Measurements from ENCODE around the gene NTN1.

NTN1 gene

GRCh38 chr17:9232591-9233270 lies 211.4 kb downstream of the NTN1 start:
- DNase-seq (ENCODE audit: low spot score), result no peak

DNA sequence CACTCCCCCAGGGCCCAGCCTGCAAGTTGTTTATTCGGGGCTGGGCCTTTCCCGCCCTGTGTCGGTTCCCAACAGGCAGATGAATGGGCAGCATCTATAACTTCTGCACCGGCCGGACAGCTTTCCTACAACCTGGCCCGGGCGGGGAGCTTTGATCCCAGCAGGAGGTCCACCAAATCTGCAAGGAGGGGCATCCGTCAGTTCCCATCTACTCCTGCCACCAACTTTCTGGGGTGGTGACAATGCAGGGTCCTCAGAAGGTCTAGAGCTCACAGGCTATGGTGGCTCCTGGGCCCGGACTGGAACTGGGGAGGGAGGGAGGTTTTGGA lies 211.9 kb downstream of the NTN1 start:
- DNase-seq (ENCODE audit: low spot score), result no peak

- no peak for DNase-seq (ENCODE audit: low spot score)
Measured at GRCh38 chr17:9233761-9234160, 212.5 kb downstream of the NTN1 start.

GRCh38 chr17:9234389-9234945 lies 213.2 kb downstream of the NTN1 start:
- DNase-seq (ENCODE audit: low spot score), result no peak

- no peak for DNase-seq (ENCODE audit: low spot score)
Measured at GRCh38 chr17:9235346-9235745, 214.0 kb downstream of the NTN1 start.

DNA sequence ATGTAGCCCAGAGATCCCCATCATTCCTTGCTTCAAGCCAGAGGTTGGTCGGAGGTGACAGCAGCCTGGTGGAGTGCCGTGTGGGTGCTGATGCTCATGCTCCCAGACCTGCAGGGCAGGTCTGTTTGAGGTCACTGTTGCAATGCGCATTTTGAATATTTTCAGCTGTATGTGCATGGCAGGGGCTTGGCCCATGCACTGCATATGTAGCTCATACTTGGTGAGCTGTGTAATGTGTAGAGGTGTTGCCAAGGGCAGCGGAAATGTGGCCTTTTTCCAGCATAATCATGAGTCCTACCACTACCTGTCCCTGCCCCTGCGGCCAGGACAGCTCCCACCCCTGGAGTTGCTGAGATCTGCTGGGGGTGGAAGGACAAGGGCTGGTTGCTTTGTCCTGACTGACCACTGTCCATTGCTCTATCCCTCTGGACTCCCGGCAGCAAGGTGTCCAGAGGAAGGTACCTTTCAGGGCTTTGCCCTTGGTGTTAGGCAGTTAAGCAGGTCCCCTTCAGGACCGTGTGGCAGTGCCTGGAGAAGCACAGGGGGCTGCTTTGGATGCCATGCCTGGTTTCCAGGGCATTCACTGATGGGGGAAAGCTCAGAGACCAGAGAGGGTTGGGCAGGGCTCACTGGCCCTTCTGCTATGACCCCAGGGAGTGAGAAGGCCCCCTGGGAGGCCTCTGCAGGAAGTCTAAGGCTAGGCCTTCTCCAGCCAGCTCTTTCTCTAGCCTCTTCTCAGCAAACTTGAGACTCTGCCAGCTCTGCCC lies 215.2 kb downstream of the NTN1 start:
- no peak for DNase-seq (ENCODE audit: low spot score)

GRCh38 chr17:9237053-9237410 lies 215.7 kb downstream of the NTN1 start:
- no peak for DNase-seq (ENCODE audit: low spot score)

DNA sequence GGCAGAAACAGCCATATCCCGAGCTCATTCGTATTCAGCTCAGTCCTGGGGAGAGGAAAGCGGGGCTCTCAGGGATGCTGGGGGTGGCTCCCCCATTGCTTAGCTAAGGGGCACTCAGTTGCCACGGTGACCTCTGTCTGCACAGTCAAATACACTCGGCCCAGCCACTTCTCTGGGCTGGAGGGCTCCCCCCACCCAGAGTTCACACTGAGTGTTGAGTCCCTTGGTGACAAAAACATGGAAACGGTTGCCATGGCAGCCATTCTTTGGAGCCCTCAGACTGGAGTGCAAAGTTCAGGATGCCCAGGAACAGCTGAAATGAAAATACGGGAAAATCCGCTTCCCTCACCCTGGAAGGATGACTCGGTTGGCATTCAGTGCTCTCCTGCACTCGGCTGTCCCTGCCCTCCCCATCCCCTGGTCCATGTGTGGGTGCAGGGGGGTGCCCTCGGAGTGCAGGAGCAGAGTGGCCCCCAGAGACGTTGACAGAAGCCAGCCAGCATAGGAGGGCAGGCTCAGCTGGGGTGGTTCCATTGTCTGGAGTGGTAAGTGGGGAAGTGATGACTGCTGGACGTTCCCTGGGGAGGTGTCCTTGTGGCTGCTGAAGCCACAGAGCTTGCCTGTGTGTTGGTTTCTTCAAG lies 216.5 kb downstream of the NTN1 start:
- no peak for DNase-seq (ENCODE audit: low spot score)

DNA sequence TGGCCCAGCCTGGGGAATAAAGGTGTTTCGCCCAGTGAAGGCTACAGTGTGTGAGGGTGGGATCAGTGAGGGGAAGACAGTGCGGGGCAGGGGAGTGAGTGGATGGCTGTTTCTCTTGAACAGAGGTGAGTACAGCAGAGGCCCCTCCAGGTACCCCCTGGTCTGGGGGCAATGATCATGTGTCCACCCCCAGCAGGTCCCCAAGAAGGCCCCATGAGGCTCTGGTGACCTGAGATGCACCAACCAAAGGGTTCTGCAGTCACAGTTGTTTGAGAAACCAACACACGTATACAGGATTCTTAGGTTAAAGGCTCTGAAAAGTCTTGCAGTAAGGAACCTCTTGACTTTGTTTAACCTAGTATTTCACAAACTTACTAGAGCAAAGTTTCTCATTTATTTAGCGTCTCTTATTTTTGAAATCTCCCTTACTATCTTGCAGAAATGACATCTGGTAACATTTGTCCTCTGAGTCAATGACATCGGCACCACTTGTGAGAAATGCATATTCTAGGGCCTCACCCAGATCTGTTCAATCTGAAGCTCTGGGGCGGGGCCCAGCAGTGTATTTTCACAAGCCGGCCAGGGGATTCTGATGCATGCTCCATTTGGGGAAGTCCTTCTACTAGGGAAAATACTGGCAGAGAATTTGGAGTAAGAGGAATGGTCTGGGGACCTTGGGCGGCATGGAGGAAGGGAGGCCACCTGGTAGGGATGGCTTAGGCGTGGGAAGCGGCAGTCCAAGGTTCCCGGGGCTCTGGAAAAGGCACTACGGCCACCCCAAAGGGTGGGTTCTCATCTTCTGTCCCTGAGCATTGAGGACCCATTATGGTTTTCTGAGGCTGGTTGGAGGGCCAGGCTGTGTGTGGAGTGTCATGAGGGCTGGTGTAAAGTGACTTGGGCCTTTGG lies 217.3 kb downstream of the NTN1 start:
- DNase-seq (ENCODE audit: low spot score), result no peak

DNA sequence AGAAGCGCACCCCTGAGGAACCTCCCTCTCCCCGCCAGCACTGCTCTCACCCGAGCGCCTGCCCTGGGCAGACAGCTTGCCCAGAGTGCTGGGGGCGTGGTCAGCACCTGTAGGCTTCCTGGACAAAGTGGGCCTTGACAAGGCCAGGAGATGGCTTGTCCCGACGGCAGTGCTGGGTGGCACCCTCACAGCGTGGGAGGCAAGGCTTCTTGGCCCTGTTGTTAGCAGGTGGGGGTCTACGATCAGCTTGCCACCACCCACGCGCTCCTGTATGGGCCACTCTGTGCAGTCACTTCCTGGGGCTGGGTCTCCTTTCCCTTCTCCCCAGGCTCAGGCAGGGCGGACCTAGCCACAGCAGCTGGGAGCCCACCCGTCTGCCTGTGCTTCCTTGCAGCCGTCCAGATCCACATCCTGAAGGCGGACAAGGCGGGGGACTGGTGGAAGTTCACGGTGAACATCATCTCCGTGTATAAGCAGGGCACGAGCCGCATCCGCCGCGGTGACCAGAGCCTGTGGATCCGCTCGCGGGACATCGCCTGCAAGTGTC lies 218.0 kb downstream of the NTN1 start:
- DNase-seq (ENCODE audit: low spot score), result no peak

DNA sequence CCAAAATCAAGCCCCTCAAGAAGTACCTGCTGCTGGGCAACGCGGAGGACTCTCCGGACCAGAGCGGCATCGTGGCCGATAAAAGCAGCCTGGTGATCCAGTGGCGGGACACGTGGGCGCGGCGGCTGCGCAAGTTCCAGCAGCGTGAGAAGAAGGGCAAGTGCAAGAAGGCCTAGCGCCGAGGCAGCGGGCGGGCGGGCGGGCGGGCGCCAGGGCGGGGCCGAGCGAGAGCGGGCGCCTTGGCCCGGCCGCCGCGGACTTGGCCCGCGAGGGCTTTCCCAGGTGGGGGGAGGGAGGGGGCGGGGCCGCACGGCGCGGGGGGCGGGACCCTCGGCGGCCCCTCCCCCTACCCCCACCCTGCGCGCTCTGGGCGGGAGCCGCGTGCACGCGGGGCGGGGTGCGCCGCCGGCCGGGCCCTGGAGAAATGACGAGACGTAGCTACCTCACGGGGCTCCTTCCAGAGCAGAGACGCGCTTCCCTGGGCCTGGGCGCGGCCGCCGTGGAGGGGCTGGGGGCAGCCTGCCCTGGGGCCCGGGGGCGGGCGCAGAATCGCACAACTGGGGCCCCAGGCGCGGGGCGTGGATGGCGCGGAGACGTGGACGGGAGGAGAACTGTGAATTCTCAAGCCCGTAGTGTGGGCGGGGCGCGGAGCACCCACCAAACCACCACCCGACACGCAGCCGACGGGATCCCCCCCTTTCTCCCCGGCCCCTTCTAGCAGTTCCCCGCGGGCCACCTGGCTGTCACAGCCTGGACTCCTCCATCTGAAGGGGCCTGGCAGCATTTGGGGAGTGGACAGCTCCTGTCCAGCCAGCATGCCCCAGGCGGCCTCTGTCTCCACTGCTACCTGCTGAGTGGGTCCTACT lies 218.7 kb downstream of the NTN1 start:
- DNase-seq (ENCODE audit: low spot score), result no peak

DNA sequence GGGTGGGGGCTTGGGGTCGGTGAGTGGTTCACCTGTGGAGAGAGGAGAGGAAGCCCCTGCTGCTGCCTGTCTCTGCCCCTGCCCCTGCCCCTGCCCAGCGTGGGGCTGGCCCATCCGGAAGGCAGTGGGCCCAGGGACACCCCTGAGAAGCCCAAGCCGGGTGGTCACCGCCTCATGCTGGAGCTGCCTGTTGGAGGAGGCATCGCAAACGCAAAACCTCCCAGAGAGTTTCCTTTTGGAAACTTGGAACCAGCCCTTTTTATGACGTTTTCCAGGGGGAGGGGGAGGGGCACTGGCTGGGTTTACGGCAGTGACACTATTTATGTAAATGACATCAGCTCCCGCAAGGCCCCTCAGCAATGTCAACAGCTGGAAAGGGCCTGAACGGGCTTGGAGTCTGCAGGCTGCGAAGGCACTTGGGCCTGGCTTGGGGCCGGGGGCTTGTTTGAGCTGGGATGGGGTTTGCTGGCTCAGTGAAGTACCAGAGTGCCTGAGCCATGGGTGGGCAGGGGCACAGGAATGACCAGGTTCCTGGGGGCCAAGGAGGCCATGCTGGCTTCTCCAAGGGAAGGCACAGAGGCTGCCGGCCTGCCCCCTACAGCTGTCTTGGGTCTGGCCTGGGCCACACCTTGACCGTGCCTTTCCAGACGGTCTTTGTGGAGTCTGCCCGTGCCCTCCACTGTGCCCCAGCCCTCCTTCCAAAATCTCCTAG lies 219.5 kb downstream of the NTN1 start:
- peak; percentile 51 for DNase-seq (ENCODE audit: low spot score)

DNA sequence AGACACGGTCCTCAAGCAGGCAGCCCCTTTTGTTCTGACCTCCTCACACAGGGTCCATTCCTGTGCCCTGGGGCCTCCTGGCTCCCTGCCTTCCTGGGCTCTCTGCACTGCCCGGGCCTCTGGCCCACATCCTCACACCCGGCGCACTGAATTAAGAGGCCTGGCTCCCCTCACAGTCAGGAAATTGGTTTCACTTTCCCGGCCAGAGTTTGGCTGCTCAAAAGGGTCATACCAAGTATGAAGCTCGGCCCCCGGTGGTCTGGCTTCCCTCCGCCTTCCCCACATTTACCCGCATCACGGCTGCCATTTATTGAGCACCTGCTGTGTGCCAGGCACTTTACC lies 220.0 kb downstream of the NTN1 start:
- DNase-seq (ENCODE audit: low spot score), result no peak

GRCh38 chr17:9241774-9242496 lies 220.6 kb downstream of the NTN1 start:
- no peak for DNase-seq (ENCODE audit: low spot score)

GRCh38 chr17:9242497-9242881 lies 221.2 kb downstream of the NTN1 start:
- no peak for DNase-seq (ENCODE audit: low spot score)

DNA sequence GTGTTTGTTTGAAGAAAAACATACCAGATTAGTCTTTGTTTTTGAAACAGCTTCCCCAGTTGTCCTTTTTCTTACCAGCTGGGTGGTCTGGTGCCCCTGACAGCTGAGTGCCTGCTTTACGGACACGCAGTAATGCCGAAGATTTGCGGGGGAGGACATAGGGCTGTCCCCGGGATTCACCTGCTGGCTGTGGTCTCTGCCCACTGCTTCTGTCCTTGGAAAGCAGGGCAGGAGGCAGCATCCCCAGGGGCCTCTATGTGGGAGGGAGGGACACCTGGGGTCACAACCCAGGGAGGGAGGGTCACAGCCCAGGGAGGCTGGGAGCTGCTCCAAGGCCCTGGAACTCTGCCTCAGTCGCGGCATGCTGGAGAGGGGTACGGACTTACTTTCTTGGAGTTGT lies 221.7 kb downstream of the NTN1 start:
- DNase-seq (ENCODE audit: low spot score), result no peak

GRCh38 chr17:9244066-9245052 lies 223.0 kb downstream of the NTN1 start:
- DNase-seq (ENCODE audit: low spot score), result no peak

GRCh38 chr17:9247401-9247938 lies 226.2 kb downstream of the NTN1 start:
- DNase-seq (ENCODE audit: low spot score), result no peak
